ENCODE results near the gene IFFO2.

Gene IFFO2

GRCh38 chr1:18949686-18950400, 6.6 kb downstream of the IFFO2 start:
- H3K4me3 ChIP-seq (ENCODE audit: extremely low read depth, insufficient read depth, low read length, poor library complexity, severe bottlenecking) = peak overlapping the region; percentile 9
- peaks cover 67% of the 10 kb centered on the region for H3K4me1 ChIP-seq (ENCODE audit: control insufficient read depth, insufficient read depth, low read length, poor library complexity, severe bottlenecking)
- no peaks in the 10 kb centered on the region for H3K9me3 ChIP-seq (ENCODE audit: control insufficient read depth, low read length)
- H3K27ac ChIP-seq (ENCODE audit: low read depth, low read length, severe bottlenecking) = peak overlapping the region; percentile 95
- H3K36me3 ChIP-seq (ENCODE audit: control insufficient read depth, insufficient read depth, low read length) = peaks cover 6% of the 10 kb centered on the region
- WGBS, 2 experiments (ENCODE audit: insufficient coverage in 2 of 2) = 13 to 20% methylated on average over 13 to 18 of the region's 22 CpGs

DNA sequence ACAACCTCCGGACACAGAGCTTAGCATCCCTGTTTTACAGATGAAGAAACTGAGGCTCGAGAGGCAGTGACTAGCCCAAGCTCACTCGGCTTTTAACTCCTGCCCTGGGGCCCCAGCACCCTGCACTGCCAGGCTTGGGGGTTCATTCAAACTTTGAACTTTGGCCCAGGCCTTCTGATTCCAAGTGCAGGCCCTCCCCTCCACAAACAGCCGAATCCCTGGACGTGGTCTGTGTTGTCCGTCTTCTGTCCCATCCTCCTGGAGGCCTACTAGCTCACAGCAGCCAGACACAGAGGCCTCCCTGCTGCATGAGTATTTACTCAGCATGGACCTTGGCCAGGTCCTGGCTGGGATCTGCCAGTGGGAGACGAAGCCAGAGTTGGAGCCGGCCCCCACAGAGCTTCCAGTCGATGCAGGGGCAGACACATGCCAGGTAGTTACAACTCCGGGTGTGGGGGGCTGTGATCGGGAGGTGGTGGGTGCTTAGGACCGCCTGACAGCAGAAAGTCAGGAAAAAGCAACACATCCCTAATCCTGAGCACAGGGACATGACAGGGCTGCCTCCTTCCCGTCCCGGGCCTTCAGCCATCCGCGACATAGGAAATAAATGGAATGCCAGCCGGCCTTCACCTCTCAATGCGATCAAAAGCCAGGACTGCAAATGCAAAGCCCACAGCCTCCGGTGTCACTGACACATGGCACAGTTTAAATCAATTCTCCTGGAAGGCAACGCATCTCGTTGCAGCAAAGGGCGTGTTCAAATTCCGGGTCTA, 7.4 kb downstream of the IFFO2 start:
- H3K4me3 ChIP-seq (ENCODE audit: extremely low read depth, insufficient read depth, low read length, poor library complexity, severe bottlenecking) = no peak overlapping the region

GRCh38 chr1:18948048-18948912, 8.2 kb downstream of the IFFO2 start:
- H3K27ac ChIP-seq (ENCODE audit: low read depth, low read length, severe bottlenecking) = peak overlapping the region; percentile 95
- peaks cover 69% of the 10 kb centered on the region for H3K4me1 ChIP-seq (ENCODE audit: control insufficient read depth, insufficient read depth, low read length, poor library complexity, severe bottlenecking)
- H3K4me3 ChIP-seq (ENCODE audit: extremely low read depth, insufficient read depth, low read length, poor library complexity, severe bottlenecking) = no peak overlapping the region

More for the DNA sequence above, 7.4 kb downstream of the IFFO2 start:
- Histone ChIP-seq H3K27ac (ENCODE audit: low read depth, low read length, severe bottlenecking) (peak overlapping the region; percentile 95), H3K4me1 (ENCODE audit: control insufficient read depth, insufficient read depth, low read length, poor library complexity, severe bottlenecking) (peaks cover 67% of the 10 kb centered on the region), H3K9me3 (ENCODE audit: control insufficient read depth, low read length) (no peaks in the 10 kb centered on the region), H3K36me3 (ENCODE audit: control insufficient read depth, insufficient read depth, low read length) (peaks cover 6% of the 10 kb centered on the region)
- WGBS, 2 experiments (ENCODE audit: insufficient coverage in 2 of 2) = 61 to 69% methylated on average over 22 to 23 of the region's 23 CpGs

GRCh38 chr1:18947570-18947969, 8.9 kb downstream of the IFFO2 start:
- no peak overlapping the region for H3K4me3 ChIP-seq (ENCODE audit: extremely low read depth, insufficient read depth, low read length, poor library complexity, severe bottlenecking)
- peaks cover 11% of the 10 kb centered on the region for H3K36me3 ChIP-seq (ENCODE audit: control insufficient read depth, insufficient read depth, low read length)
- no peaks in the 10 kb centered on the region for H3K9me3 ChIP-seq (ENCODE audit: control insufficient read depth, low read length)
- 92 to 96% methylated on average over 8 to 9 of the region's 9 CpGs for WGBS, 2 experiments (ENCODE audit: insufficient coverage in 2 of 2)
- no peak overlapping the region for H3K27ac ChIP-seq (ENCODE audit: low read depth, low read length, severe bottlenecking)
- peaks cover 69% of the 10 kb centered on the region for H3K4me1 ChIP-seq (ENCODE audit: control insufficient read depth, insufficient read depth, low read length, poor library complexity, severe bottlenecking)

More at GRCh38 chr1:18948048-18948912, 8.2 kb downstream of the IFFO2 start:
- WGBS, 2 experiments (ENCODE audit: insufficient coverage in 2 of 2) = 83 to 87% methylated on average over 11 to 14 of the region's 15 CpGs
- no peaks in the 10 kb centered on the region for H3K9me3 ChIP-seq (ENCODE audit: control insufficient read depth, low read length)
- peaks cover 7% of the 10 kb centered on the region for H3K36me3 ChIP-seq (ENCODE audit: control insufficient read depth, insufficient read depth, low read length)

DNA sequence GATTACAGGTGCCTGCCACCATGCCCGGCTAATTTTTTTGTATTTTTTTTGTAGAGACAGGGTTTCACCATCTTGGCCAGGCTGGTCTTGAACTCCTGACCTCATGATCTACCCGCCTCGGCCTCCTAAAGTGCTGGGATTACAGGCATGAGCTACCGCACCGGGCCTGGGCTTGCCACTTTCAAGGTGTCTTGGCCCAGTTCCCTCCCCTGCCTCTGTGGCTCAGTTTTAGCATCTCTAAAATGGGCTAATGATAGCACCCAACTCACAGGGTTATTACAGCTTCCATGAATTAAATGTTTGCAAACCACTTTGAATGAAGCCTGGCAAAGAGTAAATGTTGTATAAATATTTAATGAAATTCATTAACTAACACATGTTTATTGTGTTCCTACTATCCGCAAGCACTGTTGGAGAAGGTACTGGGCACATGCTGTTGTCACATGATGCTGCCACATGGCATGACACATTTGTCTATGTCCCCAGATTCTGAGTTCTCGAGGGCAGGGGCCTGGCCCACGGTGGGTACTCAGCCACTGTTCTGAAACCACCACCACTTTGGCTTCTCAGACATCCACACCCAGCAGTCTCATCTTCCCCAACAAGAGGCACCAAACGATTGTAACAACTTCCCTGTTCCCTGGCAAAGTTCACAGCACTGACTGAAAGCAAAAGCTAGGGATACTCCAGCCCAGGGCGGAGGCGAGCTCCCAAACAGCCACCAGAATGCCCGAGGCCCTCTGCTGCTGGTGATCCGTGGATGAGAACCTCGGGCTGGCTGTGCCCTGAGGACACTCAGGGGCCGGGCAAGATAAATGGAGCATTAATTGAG, 9.7 kb downstream of the IFFO2 start:
- Histone ChIP-seq H3K4me3 (ENCODE audit: extremely low read depth, insufficient read depth, low read length, poor library complexity, severe bottlenecking) (no peak overlapping the region), H3K9me3 (ENCODE audit: control insufficient read depth, low read length) (no peaks in the 10 kb centered on the region), H3K27ac (ENCODE audit: low read depth, low read length, severe bottlenecking) (no peak overlapping the region), H3K36me3 (ENCODE audit: control insufficient read depth, insufficient read depth, low read length) (peaks cover 11% of the 10 kb centered on the region), H3K4me1 (ENCODE audit: control insufficient read depth, insufficient read depth, low read length, poor library complexity, severe bottlenecking) (peaks cover 75% of the 10 kb centered on the region)
- WGBS, 2 experiments (ENCODE audit: insufficient coverage in 2 of 2) = 85 to 90% methylated on average over 14 of the region's 15 CpGs

DNA sequence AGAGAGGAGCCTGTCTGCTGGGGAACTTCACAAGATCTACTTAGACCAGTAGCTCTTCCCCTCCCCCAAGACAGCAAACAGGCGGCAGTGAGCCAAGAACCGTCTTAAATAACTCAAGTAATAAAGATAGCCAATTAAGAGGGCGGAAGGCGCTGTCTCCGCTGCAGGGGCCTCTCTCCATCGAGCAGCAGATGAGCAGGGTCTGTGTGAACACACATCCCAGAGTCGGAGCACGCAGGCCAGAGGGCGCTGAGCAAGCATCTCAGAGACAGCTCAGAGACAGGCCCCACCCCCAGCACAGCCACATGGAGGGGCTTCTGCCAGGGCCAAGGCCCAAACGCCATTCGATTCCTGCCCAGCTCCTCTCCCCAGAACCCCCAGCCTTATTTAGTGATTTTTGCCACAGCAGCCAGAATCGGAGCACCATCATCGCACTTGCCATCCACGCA, 11.1 kb downstream of the IFFO2 start:
- peaks cover 11% of the 10 kb centered on the region for H3K36me3 ChIP-seq (ENCODE audit: control insufficient read depth, insufficient read depth, low read length)
- WGBS, 2 experiments (ENCODE audit: insufficient coverage in 2 of 2) = 54 to 65% methylated on average over 9 to 10 of the region's 14 CpGs
- peak overlapping the region; percentile 58 for H3K27ac ChIP-seq (ENCODE audit: low read depth, low read length, severe bottlenecking)
- H3K4me1 ChIP-seq (ENCODE audit: control insufficient read depth, insufficient read depth, low read length, poor library complexity, severe bottlenecking) = peaks cover 72% of the 10 kb centered on the region
- H3K4me3 ChIP-seq (ENCODE audit: extremely low read depth, insufficient read depth, low read length, poor library complexity, severe bottlenecking) = no peak overlapping the region
- H3K9me3 ChIP-seq (ENCODE audit: control insufficient read depth, low read length) = no peaks in the 10 kb centered on the region

GRCh38 chr1:18944810-18945209, 11.7 kb downstream of the IFFO2 start:
- H3K36me3 ChIP-seq (ENCODE audit: control insufficient read depth, insufficient read depth, low read length) = peaks cover 11% of the 10 kb centered on the region
- whole genome bisulfite sequencing, 2 experiments (ENCODE audit: insufficient coverage in 2 of 2) = 88 to 100% methylated on average over 1 to 2 of the region's 2 CpGs
- H3K27ac ChIP-seq (ENCODE audit: low read depth, low read length, severe bottlenecking) = peak overlapping the region; percentile 58
- H3K9me3 ChIP-seq (ENCODE audit: control insufficient read depth, low read length) = no peaks in the 10 kb centered on the region
- no peak overlapping the region for H3K4me3 ChIP-seq (ENCODE audit: extremely low read depth, insufficient read depth, low read length, poor library complexity, severe bottlenecking)
- peaks cover 74% of the 10 kb centered on the region for H3K4me1 ChIP-seq (ENCODE audit: control insufficient read depth, insufficient read depth, low read length, poor library complexity, severe bottlenecking)

DNA sequence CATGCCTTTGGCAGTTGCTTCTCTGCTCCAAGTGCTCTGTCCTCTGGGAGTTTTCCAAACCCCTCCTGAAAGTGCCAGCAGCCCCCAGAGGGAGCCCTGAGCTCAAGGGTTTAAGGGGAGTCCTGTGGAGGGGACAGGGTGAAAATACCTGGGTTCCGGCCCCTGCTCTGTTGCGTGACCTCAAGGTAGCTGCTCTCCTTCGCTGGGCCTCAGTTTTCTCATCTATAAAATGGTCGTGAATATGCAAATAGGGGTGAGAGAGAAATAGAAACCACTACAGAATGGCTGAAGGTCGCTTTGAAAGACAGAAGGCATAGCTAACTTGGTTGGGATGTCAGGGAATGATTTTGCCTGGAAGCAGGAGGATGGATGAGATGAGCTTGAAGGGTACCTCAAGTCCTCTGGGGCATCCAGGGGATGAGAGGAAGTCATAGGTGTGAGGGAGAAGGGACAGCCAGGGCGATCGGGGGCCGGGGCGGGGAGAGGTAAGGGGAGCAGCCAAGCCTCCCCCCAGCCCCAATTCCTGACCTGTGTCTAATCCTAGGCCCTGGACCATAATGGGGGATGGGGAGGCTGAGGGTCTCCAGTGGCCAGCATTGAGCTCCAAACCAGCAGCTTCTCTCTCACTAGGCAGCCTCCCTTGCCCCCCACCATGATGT, 12.4 kb downstream of the IFFO2 start:
- Histone ChIP-seq H3K4me3 (ENCODE audit: extremely low read depth, insufficient read depth, low read length, poor library complexity, severe bottlenecking) (no peak overlapping the region), H3K9me3 (ENCODE audit: control insufficient read depth, low read length) (no peaks in the 10 kb centered on the region), H3K27ac (ENCODE audit: low read depth, low read length, severe bottlenecking) (no peak overlapping the region), H3K36me3 (ENCODE audit: control insufficient read depth, insufficient read depth, low read length) (peaks cover 11% of the 10 kb centered on the region), H3K4me1 (ENCODE audit: control insufficient read depth, insufficient read depth, low read length, poor library complexity, severe bottlenecking) (peaks cover 78% of the 10 kb centered on the region)
- 87% methylated on average over 3 to 5 of the region's 9 CpGs for WGBS, 2 experiments (ENCODE audit: insufficient coverage in 2 of 2)

GRCh38 chr1:18943162-18943561, 13.3 kb downstream of the IFFO2 start:
- H3K4me1 ChIP-seq (ENCODE audit: control insufficient read depth, insufficient read depth, low read length, poor library complexity, severe bottlenecking) = peaks cover 78% of the 10 kb centered on the region
- H3K9me3 ChIP-seq (ENCODE audit: control insufficient read depth, low read length) = no peaks in the 10 kb centered on the region
- H3K36me3 ChIP-seq (ENCODE audit: control insufficient read depth, insufficient read depth, low read length) = peaks cover 8% of the 10 kb centered on the region
- no peak overlapping the region for H3K4me3 ChIP-seq (ENCODE audit: extremely low read depth, insufficient read depth, low read length, poor library complexity, severe bottlenecking)
- 100% methylated on average over 2 of the region's 4 CpGs; no CpG with 5 or more reads in 1 of the 2 experiments for WGBS, 2 experiments (ENCODE audit: insufficient coverage in 2 of 2)
- no peak overlapping the region for H3K27ac ChIP-seq (ENCODE audit: low read depth, low read length, severe bottlenecking)

All from mesodermal cell (in vitro differentiated cells).